Naive B cell (primary cell): Measurements from ENCODE around the gene APP. TPM values are rescaled to one million over a fixed set of nuclear protein-coding genes. Genes with fewer than 3 reads are reported as not detected.
A peak's percentile ranks its signal among the peaks of the same experiment; 100 is the strongest.

Experiments
- ATAC-seq, 2 donors: fragments of 150-1000 bp; cut with Tn5 transposase; 2 replicates each; pipeline ENCODE4 v1.10.0; 2021; ENCODE audit warnings: low read depth in 2 of 2, mild to moderate bottlenecking in 2 of 2, moderate library complexity in 2 of 2
- DNase-seq: peaks from one replicate; pipeline ENCODE4 v3.0.0; 2022
- H3K27ac Mint-ChIP-seq, 6 donors: one replicate each; pipeline ENCODE4 v1.8.0; 2020 to 2022; ENCODE audit warnings: mild to moderate bottlenecking in 6 of 6, mixed read lengths in 6 of 6, moderate library complexity in 5 of 6, inconsistent platforms in 2 of 6
- H3K27me3 Mint-ChIP-seq, 3 donors: one replicate each; pipeline ENCODE4 v1.8.0; 2021 to 2022; ENCODE audit warnings: mixed read lengths in 3 of 3, mild to moderate bottlenecking in 1 of 3
- H3K36me3 Mint-ChIP-seq, 2 donors: one replicate each; pipeline ENCODE4 v1.8.0; 2020 to 2022; ENCODE audit warnings: mixed read lengths in 2 of 2, inconsistent platforms in 1 of 2, mild to moderate bottlenecking in 1 of 2
- H3K4me1 Mint-ChIP-seq, 3 donors: one replicate each; pipeline ENCODE4 v1.8.0; 2020 to 2022; ENCODE audit warnings: mixed read lengths in 3 of 3, inconsistent platforms in 1 of 3, mild to moderate bottlenecking in 1 of 3, moderate library complexity in 1 of 3
- H3K4me3 Mint-ChIP-seq, 8 donors: one replicate each; pipeline ENCODE4 v1.8.0; 2020 to 2022; ENCODE audit warnings: mild to moderate bottlenecking in 8 of 8, mixed read lengths in 8 of 8, moderate library complexity in 8 of 8, inconsistent platforms in 2 of 8
- H3K9me3 Mint-ChIP-seq, 7 donors: one replicate each; pipeline ENCODE4 v1.8.0; 2020 to 2022; ENCODE audit warnings: mixed read lengths in 7 of 7, mild to moderate bottlenecking in 5 of 7, inconsistent platforms in 2 of 7, moderate library complexity in 1 of 7
- polyA plus RNA-seq, 6 donors: library from polyadenylated mRNA; unstranded; fragments of 300-500 nt; fragmentation: Illumina TruSeq; gene quantifications; one replicate each; pipeline ENCODE4 v1.2.3, GENCODE V29; 2021; ENCODE audit warnings: low read depth in 6 of 6

The APP gene
- polyA plus RNA-seq, 6 donors from 2014 or later = 20.0 to 40.2 (median 30.7) TPM

DNA sequence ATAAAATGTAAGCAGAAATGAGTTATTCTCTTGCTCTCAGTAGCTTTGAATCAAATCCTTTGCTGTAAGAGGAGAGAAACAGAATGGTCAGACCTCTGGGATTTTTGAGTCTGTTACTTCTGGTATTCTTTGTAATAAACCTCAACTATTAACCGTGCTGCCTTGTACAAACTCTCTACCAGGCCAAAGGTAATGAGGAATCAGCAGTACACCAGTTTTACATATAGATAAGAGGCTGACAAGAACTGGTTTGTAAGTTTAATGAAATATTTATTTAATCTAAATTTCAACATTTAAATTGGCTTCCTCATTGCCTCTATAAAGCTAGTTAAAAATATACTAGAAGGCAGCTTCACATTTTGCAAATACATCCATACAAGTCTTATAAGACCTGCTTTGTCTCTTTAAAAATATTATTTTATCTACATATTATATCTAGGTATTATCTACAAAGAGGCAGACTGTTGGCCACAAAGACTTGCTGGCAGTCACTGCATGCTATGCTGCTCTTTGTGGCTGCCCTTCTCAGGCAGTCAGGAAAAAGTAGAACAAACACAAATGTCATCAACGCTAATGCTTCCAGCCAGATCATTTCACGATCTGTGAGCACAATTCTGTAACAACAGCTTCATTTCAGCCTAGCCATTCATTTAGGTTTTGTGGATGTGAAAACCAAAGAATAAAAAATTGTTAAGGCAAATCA lies 262.8 kb downstream of the APP start:
- Mint-ChIP-seq H3K4me3 (no peak overlapping the region), H3K27ac (no peak overlapping the region), H3K9me3 (no peaks in the 10 kb centered on the region), H3K36me3 (no peaks in the 10 kb centered on the region), H3K4me1 (peaks cover 8 to 11% (median 11%) of the 10 kb centered on the region in 3 donors), H3K27me3 (no peaks in the 10 kb centered on the region)
- DNase-seq (no peak), ATAC-seq (no peak)

DNA sequence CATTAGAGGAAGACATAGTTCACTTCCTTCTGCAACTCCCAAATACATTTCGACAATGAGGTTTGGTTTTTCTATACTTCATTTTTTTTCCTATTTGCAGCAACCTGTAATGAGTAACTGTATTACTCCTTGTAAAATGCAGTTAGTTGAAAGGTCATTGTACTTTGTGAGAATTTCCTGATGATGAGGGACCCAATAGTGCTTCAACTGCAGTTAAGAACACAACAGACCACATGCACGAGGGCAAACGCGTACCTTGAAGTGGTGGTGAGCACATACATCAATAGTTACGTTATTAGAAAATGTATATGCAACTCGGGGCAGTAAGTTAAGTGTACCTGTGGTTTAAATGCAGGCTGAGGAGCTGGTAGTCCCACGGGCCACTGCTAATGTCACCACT lies 264.0 kb downstream of the APP start:
- H3K9me3 Mint-ChIP-seq = no peaks in the 10 kb centered on the region

DNA sequence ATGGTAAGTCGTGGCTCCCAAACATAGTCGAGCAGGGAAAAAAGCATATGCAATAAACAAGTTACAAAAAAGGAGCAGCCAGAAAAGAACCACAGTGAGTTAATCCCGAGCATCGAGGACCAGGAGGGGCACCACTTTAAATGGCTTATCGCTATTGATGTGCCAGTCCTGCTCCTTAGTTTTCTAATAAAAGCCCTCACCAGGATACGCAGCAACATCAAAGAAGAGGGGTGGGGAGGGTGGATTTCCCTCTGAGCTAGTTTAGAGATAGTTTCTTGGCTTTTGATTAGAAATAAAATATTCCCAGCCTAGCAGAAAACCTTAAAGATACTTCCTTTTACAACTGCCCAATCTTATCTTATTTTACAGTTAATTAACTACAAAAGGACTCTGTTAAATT lies 265.4 kb downstream of the APP start:
- Mint-ChIP-seq H3K36me3 (no peaks in the 10 kb centered on the region), H3K9me3 (no peaks in the 10 kb centered on the region), H3K27ac (peak overlapping the region in 2 of 6 donors; percentile 74 to 94), H3K4me3 (no peak overlapping the region), H3K4me1 (peaks cover 8 to 11% (median 8%) of the 10 kb centered on the region in 3 donors), H3K27me3 (no peaks in the 10 kb centered on the region)
- no peak for DNase-seq
- ATAC-seq = no peak

More for the DNA sequence above, 264.0 kb downstream of the APP start:
- ATAC-seq (no peak), DNase-seq (no peak)
- Mint-ChIP-seq H3K27ac (peak overlapping the region in 2 of 6 donors; percentile 18 to 50), H3K4me3 (no peak overlapping the region), H3K27me3 (no peaks in the 10 kb centered on the region), H3K36me3 (no peaks in the 10 kb centered on the region), H3K4me1 (peaks cover 8 to 11% (median 8%) of the 10 kb centered on the region in 3 donors)

GRCh38 chr21:25904044-25904695 lies 266.4 kb downstream of the APP start:
- Mint-ChIP-seq H3K9me3 (no peaks in the 10 kb centered on the region), H3K36me3 (no peaks in the 10 kb centered on the region), H3K4me1 (peaks cover 8 to 11% (median 8%) of the 10 kb centered on the region in 3 donors), H3K27ac (peak overlapping the region in 4 of 6 donors; percentile 4 to 86 (median 56)), H3K27me3 (no peaks in the 10 kb centered on the region), H3K4me3 (peak overlapping the region in 6 of 8 donors; percentile 35 to 71 (median 46))
- ATAC-seq = peak; percentile 37 to 48
- no peak for DNase-seq

DNA sequence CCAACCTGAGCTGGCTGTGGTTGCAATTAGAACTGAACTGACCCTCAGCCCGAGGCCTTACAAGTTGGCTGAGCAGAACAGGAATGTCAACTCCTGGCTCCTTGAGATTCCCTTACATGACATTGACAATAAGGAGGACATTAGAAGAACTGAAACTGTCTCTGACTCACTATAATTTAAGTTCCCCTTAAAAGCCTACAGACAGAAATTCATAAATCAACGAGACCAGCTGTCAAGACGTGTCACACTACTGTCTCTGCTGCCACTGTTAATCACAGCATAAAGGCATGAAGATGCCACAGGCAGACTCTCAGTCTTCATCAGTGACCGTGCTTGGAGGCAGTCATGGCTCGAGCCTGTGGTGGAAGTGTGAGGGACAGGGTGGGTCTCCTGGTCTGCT lies 267.0 kb downstream of the APP start:
- Mint-ChIP-seq H3K27me3 (no peaks in the 10 kb centered on the region), H3K27ac (peak overlapping the region in 5 of 6 donors; percentile 4 to 86 (median 37)), H3K4me3 (peak overlapping the region in 6 of 8 donors; percentile 40 to 71 (median 48))

DNA sequence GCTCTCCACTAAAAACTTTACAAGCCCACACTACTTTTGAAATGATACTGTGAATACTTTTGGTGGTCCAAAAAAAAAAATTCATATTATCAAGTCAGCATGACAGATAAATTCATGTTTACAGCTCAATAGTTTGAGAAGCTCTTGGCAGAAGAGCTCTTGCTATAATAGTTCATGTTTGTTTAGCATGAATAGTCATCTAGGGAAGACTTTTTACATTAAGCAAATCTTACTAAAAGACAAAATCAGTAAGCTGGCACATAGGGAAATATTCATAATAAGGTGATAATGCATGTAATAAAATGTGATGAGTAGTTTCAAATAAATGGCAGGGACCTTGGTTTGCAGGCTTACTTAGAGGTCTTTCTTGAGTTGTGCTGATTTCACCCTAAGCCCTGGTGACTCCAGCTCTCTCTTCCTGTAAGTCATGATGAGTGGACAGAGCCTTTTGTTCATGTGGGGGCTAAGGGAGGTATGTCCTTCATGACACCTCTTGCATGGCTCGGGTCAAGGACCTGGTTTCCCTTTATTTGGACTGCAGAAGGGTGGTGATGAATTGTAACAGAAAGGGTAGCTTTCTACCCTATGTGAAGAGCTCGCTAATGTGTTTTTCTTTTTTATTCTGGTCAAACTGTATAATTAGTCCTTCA lies 269.1 kb downstream of the APP start:
- H3K4me1 Mint-ChIP-seq = peaks cover 8 to 12% (median 11%) of the 10 kb centered on the region in 3 donors
- no peak for DNase-seq
- no peaks in the 10 kb centered on the region for H3K27me3 Mint-ChIP-seq
- no peaks in the 10 kb centered on the region for H3K9me3 Mint-ChIP-seq
- peak overlapping the region in 1 of 8 donors; percentile 48 for H3K4me3 Mint-ChIP-seq
- no peaks in the 10 kb centered on the region for H3K36me3 Mint-ChIP-seq
- no peak for ATAC-seq
- no peak overlapping the region for H3K27ac Mint-ChIP-seq

More for the DNA sequence above, 267.0 kb downstream of the APP start:
- Mint-ChIP-seq H3K36me3 (no peaks in the 10 kb centered on the region), H3K4me1 (peaks cover 8 to 11% (median 8%) of the 10 kb centered on the region in 3 donors), H3K9me3 (no peaks in the 10 kb centered on the region)
- ATAC-seq (peak; percentile 90 to 92), DNase-seq (peak; percentile 22)

- peaks cover 0 to under 1% of the 10 kb centered on the region in 2 donors for H3K36me3 Mint-ChIP-seq
- ATAC-seq = no peak
These were observed 271.9 kb downstream of the APP start for GRCh38 chr21:25898671-25899070.

GRCh38 chr21:25897383-25897782 lies 273.2 kb downstream of the APP start:
- Mint-ChIP-seq H3K36me3 (peaks cover 0 to 7% of the 10 kb centered on the region in 2 donors), H3K9me3 (no peaks in the 10 kb centered on the region), H3K4me3 (no peak overlapping the region), H3K27me3 (no peaks in the 10 kb centered on the region), H3K27ac (peak overlapping the region in 1 of 6 donors; percentile 24), H3K4me1 (peaks cover 0 to 10% (median 0%) of the 10 kb centered on the region in 3 donors)
- ATAC-seq = no peak
- no peak for DNase-seq

More at GRCh38 chr21:25898671-25899070, 271.9 kb downstream of the APP start:
- Mint-ChIP-seq H3K27ac (no peak overlapping the region), H3K4me1 (peaks cover 3 to 14% (median 4%) of the 10 kb centered on the region in 3 donors), H3K4me3 (no peak overlapping the region), H3K9me3 (no peaks in the 10 kb centered on the region), H3K27me3 (no peaks in the 10 kb centered on the region)
- DNase-seq = no peak

- Mint-ChIP-seq H3K4me3 (no peak overlapping the region), H3K27me3 (no peaks in the 10 kb centered on the region), H3K9me3 (no peaks in the 10 kb centered on the region), H3K4me1 (peaks cover 0 to 10% (median 0%) of the 10 kb centered on the region in 3 donors), H3K27ac (peak overlapping the region in 2 of 6 donors; percentile 13 to 16), H3K36me3 (peaks cover 0 to 7% of the 10 kb centered on the region in 2 donors)
- ATAC-seq = no peak
- DNase-seq = no peak
These were observed 274.0 kb downstream of the APP start for GRCh38 chr21:25896501-25897056.

DNA sequence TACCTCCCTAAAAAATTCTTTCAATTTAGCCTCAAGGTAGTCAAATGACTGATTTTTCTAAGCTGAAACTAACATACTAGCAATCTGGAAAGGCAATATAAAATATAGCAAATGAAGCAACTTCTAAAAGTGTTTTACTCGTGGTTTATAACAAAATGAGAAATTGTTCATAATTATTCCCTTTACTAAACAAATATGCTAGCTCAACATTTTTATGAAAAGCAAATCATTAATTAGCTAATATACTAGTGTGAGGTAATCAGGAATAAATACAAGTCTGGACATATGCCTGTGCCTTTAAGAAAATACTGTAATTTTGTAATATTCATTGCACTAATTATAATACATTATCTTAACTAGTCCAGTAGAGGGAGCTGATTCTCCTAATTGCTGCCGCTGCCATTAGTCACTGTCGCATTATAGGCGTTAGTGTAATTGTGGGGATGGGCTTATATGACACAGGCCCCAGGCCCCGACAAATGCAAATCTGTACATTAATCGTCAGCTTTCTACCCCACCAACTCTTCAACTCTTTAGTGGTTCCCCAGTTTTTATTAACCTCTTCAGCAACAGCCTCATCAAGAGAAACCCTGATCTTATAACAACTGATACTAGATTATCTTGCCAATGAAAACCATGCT lies 274.9 kb downstream of the APP start:
- DNase-seq = peak; percentile 41
- Mint-ChIP-seq H3K27me3 (no peaks in the 10 kb centered on the region), H3K27ac (no peak overlapping the region), H3K4me1 (peaks cover 0 to 10% (median 0%) of the 10 kb centered on the region in 3 donors), H3K36me3 (peaks cover 8 to 14% of the 10 kb centered on the region in 2 donors), H3K4me3 (no peak overlapping the region), H3K9me3 (no peaks in the 10 kb centered on the region)
- ATAC-seq = peak; percentile 75 to 86

DNA sequence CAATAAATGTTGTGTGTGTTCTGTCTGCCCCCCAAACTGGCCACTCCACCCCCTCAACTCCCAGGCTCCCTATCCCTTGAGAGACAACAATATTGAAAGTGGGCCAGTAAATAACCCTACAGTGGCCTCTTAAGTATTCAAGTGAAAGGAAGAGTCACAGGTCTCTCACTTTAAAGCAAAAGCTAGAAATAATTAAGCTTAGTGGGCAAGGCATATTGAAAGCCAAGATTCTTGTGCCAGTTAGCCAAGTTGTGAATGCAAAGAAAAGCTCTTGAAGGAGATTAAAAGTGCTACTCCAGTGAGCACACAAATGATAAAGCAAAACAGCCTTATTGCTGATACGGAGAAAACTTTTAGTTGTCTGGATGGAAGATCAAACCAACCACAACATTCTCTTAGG lies 277.4 kb downstream of the APP start:
- H3K27me3 Mint-ChIP-seq = no peaks in the 10 kb centered on the region
- ATAC-seq (no peak), DNase-seq (no peak)
- H3K36me3 Mint-ChIP-seq = peaks cover 9 to 15% of the 10 kb centered on the region in 2 donors
- no peaks in the 10 kb centered on the region for H3K9me3 Mint-ChIP-seq
- H3K27ac Mint-ChIP-seq = no peak overlapping the region
- H3K4me3 Mint-ChIP-seq = no peak overlapping the region
- peaks cover 0 to 10% (median 0%) of the 10 kb centered on the region in 3 donors for H3K4me1 Mint-ChIP-seq

DNA sequence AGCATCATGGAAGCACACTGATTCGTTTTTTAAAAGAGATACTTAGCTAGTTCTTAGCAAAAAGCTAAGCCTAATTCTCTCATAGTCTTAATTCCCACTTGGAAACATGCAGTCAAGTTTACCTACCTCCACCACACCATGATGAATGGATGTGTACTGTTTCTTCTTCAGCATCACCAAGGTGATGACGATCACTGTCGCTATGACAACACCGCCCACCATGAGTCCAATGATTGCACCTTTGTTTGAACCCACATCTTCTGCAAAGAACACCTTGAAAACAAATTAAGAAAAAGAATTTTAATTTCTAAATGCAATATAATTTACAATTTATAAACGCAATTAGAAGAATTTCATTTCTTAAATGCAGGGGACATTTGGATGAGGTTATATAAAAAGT lies 279.0 kb downstream of the APP start:
- Mint-ChIP-seq H3K36me3 (peaks cover 15 to 16% of the 10 kb centered on the region in 2 donors), H3K27ac (no peak overlapping the region), H3K4me1 (peaks cover 0 to 6% (median 0%) of the 10 kb centered on the region in 3 donors), H3K27me3 (no peaks in the 10 kb centered on the region), H3K9me3 (no peaks in the 10 kb centered on the region), H3K4me3 (no peak overlapping the region)
- ATAC-seq (no peak), DNase-seq (no peak)

DNA sequence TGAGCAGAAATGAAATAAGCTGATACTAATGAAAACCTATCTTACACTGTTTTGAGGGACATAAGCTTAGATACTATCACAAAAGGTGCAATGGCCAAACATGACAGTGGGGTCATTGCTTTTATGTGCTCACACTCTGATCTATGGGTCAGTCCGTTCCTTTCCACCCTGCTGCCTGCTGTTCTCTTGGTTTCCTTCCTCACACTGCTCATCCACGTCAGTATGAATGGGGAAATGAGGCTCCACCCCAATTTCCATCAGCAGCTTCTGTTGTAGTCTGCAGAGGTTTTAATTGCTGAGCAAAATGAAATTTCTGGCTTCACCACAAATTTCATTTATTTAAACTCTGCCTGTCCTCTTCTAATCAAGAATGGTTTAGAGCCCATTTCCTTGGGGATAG lies 280.6 kb downstream of the APP start:
- Mint-ChIP-seq H3K4me3 (no peak overlapping the region), H3K4me1 (no peaks in the 10 kb centered on the region), H3K9me3 (no peaks in the 10 kb centered on the region), H3K36me3 (peaks cover 15 to 16% of the 10 kb centered on the region in 2 donors), H3K27ac (peak overlapping the region in 1 of 6 donors; percentile 44), H3K27me3 (no peaks in the 10 kb centered on the region)
- ATAC-seq (no peak), DNase-seq (no peak)
